Astrocyte (in vitro differentiated cells and primary cell): ENCODE results near the gene CNST.

Source experiments
- CTCF ChIP-seq: IDR thresholded peaks from 2 replicates; pipeline ENCODE4 v1.5.1; 2011; ENCODE audit warnings: low read depth, mild to moderate bottlenecking, inconsistent platforms, low read length, moderate library complexity; ENCODE audit not compliant: insufficient read depth
- EZH2 ChIP-seq: IDR thresholded peaks from 2 replicates; pipeline ENCODE4 v1.6.1; 2012; ENCODE audit warnings: mild to moderate bottlenecking, low read length, inconsistent platforms; ENCODE audit not compliant: insufficient read depth

GRCh38 chr1:246638941-246639655, 72.8 kb downstream of the CNST start:
- TF ChIP-seq CTCF = no peak
- no peak for TF ChIP-seq EZH2
